Measurements from ENCODE around the gene IRX6. TPM values are rescaled to one million over a fixed set of nuclear protein-coding genes. Genes with fewer than 3 reads are reported as not detected.

Gene IRX6
- total RNA-seq, 4 donors from 2014 or later, result 6.1 to 11.6 (median 9.1) TPM

DNA sequence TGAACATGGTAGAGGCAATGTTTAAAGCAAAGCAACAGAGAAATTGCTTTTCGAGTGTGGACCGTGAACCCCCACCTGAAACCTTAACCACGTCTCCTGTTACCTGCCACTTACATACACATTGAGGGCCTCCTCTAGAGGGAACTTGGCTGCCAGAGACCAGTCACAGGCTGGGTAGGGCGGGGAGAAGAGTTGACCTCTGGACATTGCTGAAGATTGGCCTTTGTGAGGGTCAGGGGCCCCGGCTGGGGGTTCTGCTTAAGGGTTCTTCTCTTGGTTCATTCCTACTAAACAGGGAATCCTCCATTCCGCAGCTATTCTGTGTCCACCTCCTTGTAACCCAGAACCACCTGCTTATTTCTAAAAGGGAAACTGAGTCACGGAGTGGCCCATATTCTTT lies 53.8 kb downstream of the IRX6 start:
- DNase-seq (ENCODE audit: low spot score in 2 of 2), result no peak
- no peaks in the 10 kb centered on the region for H3K36me3 ChIP-seq
- 86% methylated on average over 7 of the region's 7 CpGs for WGBS
- H3K27me3 ChIP-seq, result peaks cover 7% of the 10 kb centered on the region
- H3K4me1 ChIP-seq, result no peaks in the 10 kb centered on the region
- H3K27ac ChIP-seq, result no peak overlapping the region
- TF ChIP-seq POLR2A (IDR thresholded peaks at IDR 0.05), result no peak
- no peak for TF ChIP-seq POLR2AphosphoS5 (IDR thresholded peaks at IDR 0.05)
- TF ChIP-seq CTCF (IDR thresholded peaks at IDR 0.05), result no peak
- no peak for TF ChIP-seq EP300 (IDR thresholded peaks at IDR 0.05)
- no peaks in the 10 kb centered on the region for H3K9me3 ChIP-seq
- H3K4me3 ChIP-seq, result no peak overlapping the region

GRCh38 chr16:55378616-55379015 lies 54.6 kb downstream of the IRX6 start:
- Histone ChIP-seq H3K4me1 (no peaks in the 10 kb centered on the region), H3K36me3 (no peaks in the 10 kb centered on the region), H3K27me3 (peaks cover 7% of the 10 kb centered on the region), H3K9me3 (no peaks in the 10 kb centered on the region), H3K27ac (no peak overlapping the region), H3K4me3 (no peak overlapping the region)
- TF ChIP-seq POLR2AphosphoS5 (IDR thresholded peaks at IDR 0.05) (no peak), EP300 (IDR thresholded peaks at IDR 0.05) (no peak), CTCF (IDR thresholded peaks at IDR 0.05) (no peak), POLR2A (IDR thresholded peaks at IDR 0.05) (no peak)
- 69% methylated on average over 3 of the region's 3 CpGs for WGBS
- DNase-seq (ENCODE audit: low spot score in 2 of 2), result no peak

GRCh38 chr16:55379371-55379770 lies 55.4 kb downstream of the IRX6 start:
- H3K27ac ChIP-seq, result no peak overlapping the region
- H3K27me3 ChIP-seq, result peaks cover 7% of the 10 kb centered on the region
- no peak overlapping the region for H3K4me3 ChIP-seq
- TF ChIP-seq POLR2A (IDR thresholded peaks at IDR 0.05), result no peak
- no peaks in the 10 kb centered on the region for H3K36me3 ChIP-seq
- no peaks in the 10 kb centered on the region for H3K4me1 ChIP-seq
- no peaks in the 10 kb centered on the region for H3K9me3 ChIP-seq
- WGBS, result 75% methylated on average over 13 of the region's 13 CpGs
- no peak for DNase-seq (ENCODE audit: low spot score in 2 of 2)

GRCh38 chr16:55379876-55380390 lies 55.9 kb downstream of the IRX6 start:
- DNase-seq (ENCODE audit: low spot score in 2 of 2), result no peak
- no peak overlapping the region for H3K27ac ChIP-seq

More at GRCh38 chr16:55379876-55380390, 55.9 kb downstream of the IRX6 start:
- Histone ChIP-seq H3K27me3 (peaks cover 7% of the 10 kb centered on the region), H3K4me3 (no peak overlapping the region), H3K36me3 (no peaks in the 10 kb centered on the region), H3K4me1 (no peaks in the 10 kb centered on the region), H3K9me3 (no peaks in the 10 kb centered on the region)
- WGBS, result 66% methylated on average over 7 of the region's 7 CpGs
- TF ChIP-seq POLR2AphosphoS5 (IDR thresholded peaks at IDR 0.05), result no peak

Other genes starting within 250 kb of the IRX6 start
- 100 to 1,000 TPM in 2 of 4 donors, 10 to 100 TPM in 2; 71.4 to 175 (median 120) TPM for gene MMP2, start 155.0 kb downstream of the IRX6 start, total RNA-seq
- gene LPCAT2, start 184.9 kb downstream of the IRX6 start, total RNA-seq, result 10 to 100 TPM; 12.1 to 19.7 (median 18.1) TPM
- gene CAPNS2, start 242.5 kb downstream of the IRX6 start, total RNA-seq, result 100 to 1,000 TPM; 101 to 177 (median 170) TPM